T follicular helper cell (primary cell): ENCODE measurements around the gene AHR.
"Not testable (repeated sequence)": the region's sequence is repeated elsewhere in the genome, so short reads cannot be mapped to it uniquely, and the experiment has no call there.

Source experiments
- DNase-seq: peaks from one replicate; pipeline ENCODE4 v3.0.0-alpha.2; 2020; ENCODE audit warnings: low read depth

Gene AHR

GRCh38 chr7:17376595-17376994 lies 78.1 kb downstream of the AHR start:
- DNase-seq, result no peak

GRCh38 chr7:17380736-17381662 lies 82.5 kb downstream of the AHR start:
- no peak for DNase-seq

GRCh38 chr7:17382408-17383354 lies 84.2 kb downstream of the AHR start:
- DNase-seq, result not testable (repeated sequence)

GRCh38 chr7:17384400-17384799 lies 85.9 kb downstream of the AHR start:
- DNase-seq, result no peak

GRCh38 chr7:17385612-17386011 lies 87.2 kb downstream of the AHR start:
- no peak for DNase-seq

- DNase-seq, result no peak
Observed at GRCh38 chr7:17390392-17390791, 91.9 kb downstream of the AHR start.

GRCh38 chr7:17391366-17391765 lies 92.9 kb downstream of the AHR start:
- DNase-seq, result no peak

GRCh38 chr7:17392846-17393245 lies 94.4 kb downstream of the AHR start:
- DNase-seq, result no peak

- not testable (repeated sequence) for DNase-seq
Observed at GRCh38 chr7:17394563-17394962, 96.1 kb downstream of the AHR start.
